GM12878 (cell line): ENCODE results near the gene NKIRAS2. TPM values are rescaled to one million over a fixed set of nuclear protein-coding genes. Genes with fewer than 3 reads are reported as not detected.

Experiments used
- ASH2L ChIP-seq: fragments of 300-600, 200-600 bp; sonication (generic); IDR thresholded peaks from 2 replicates; pipeline ENCODE4 v1.6.1; 2017; ENCODE audit warnings: low read depth, mild to moderate bottlenecking, borderline replicate concordance
- BACH1 ChIP-seq: fragments of 450-650 bp; IDR thresholded peaks from 2 replicates; pipeline ENCODE4 v1.6.1; 2017; ENCODE audit warnings: mild to moderate bottlenecking, borderline replicate concordance
- BHLHE40 ChIP-seq, 2 experiments: fragments of 450-650 bp in 1 of 2; IDR thresholded peaks; 2 replicates each; pipeline ENCODE4 v1.6.1; 2011 to 2017; ENCODE audit warnings: low read depth in 2 of 2, borderline replicate concordance in 1 of 2, improper control_type of control experiment in 1 of 2, low read length in 1 of 2, mild to moderate bottlenecking in 1 of 2
- BMI1 ChIP-seq: fragments of 450-650 bp; IDR thresholded peaks from 2 replicates; pipeline ENCODE4 v1.6.1; 2016; ENCODE audit warnings: mild to moderate bottlenecking, moderate library complexity, borderline replicate concordance
- CBX3 ChIP-seq: fragments of 200-600 bp; sonication (generic); IDR thresholded peaks from 2 replicates; pipeline ENCODE4 v1.6.1; 2016; ENCODE audit warnings: low read depth, borderline replicate concordance
- CEBPB ChIP-seq, 2 experiments: fragments of 150-350 bp in 1 of 2; IDR thresholded peaks; 2 replicates each; pipeline ENCODE4 v1.6.1; 2012 to 2014; ENCODE audit warnings: low read depth in 2 of 2, low read length in 2 of 2, borderline replicate concordance in 1 of 2, inconsistent platforms in 1 of 2
- EED ChIP-seq: sonication (generic); IDR thresholded peaks from 2 replicates; pipeline ENCODE4 v1.6.1; 2016; ENCODE audit warnings: antibody characterized with exemption, low read depth
- EGR1 ChIP-seq, 2 experiments: IDR thresholded peaks; 1 replicate in 1 of 2; 2 replicates in 1 of 2; pipeline ENCODE4 v1.6.1; 2011 to 2012; ENCODE audit warnings: low read depth in 2 of 2, low read length in 2 of 2, borderline replicate concordance in 1 of 2, mild to moderate bottlenecking in 1 of 2, moderate library complexity in 1 of 2
- FOXM1 ChIP-seq: IDR thresholded peaks from 2 replicates; pipeline ENCODE4 v1.6.1; 2012; ENCODE audit warnings: low read depth, mild to moderate bottlenecking, inconsistent platforms, low read length, moderate library complexity
- GABPA ChIP-seq: IDR thresholded peaks from 2 replicates; pipeline ENCODE4 v1.6.1; 2014; ENCODE audit warnings: antibody characterized with exemption, low read depth, mild to moderate bottlenecking, inconsistent platforms
- IKZF1 ChIP-seq: fragments of 450-650 bp; conservative IDR thresholded peaks from 2 replicates; pipeline ENCODE4 v1.6.1; 2017; ENCODE audit warnings: antibody characterized with exemption, mild to moderate bottlenecking
- JUND ChIP-seq: IDR thresholded peaks from 2 replicates; pipeline ENCODE4 v1.6.1; 2012; ENCODE audit warnings: low read depth, mild to moderate bottlenecking, low read length, improper control_type of control experiment, moderate library complexity
- MTA2 ChIP-seq: fragments of 450-650 bp; IDR thresholded peaks from 2 replicates; pipeline ENCODE4 v1.6.1; 2016; ENCODE audit warnings: low read depth, mild to moderate bottlenecking, moderate library complexity
- NR2C1 ChIP-seq: fragments of 450-650 bp; IDR thresholded peaks from 2 replicates; pipeline ENCODE4 v1.6.1; 2017; ENCODE audit warnings: antibody characterized with exemption, mild to moderate bottlenecking, moderate library complexity
- POLR2AphosphoS5 ChIP-seq: IDR thresholded peaks from 2 replicates; pipeline ENCODE4 v1.6.1; 2011; ENCODE audit warnings: mild to moderate bottlenecking, low read length, inconsistent platforms
- RAD21 ChIP-seq: IDR thresholded peaks from 2 replicates; pipeline ENCODE4 v1.6.1; 2011; ENCODE audit warnings: mild to moderate bottlenecking, low read depth, low read length, moderate library complexity; ENCODE audit not compliant: insufficient read depth
- RAD51 ChIP-seq: fragments of 450-650 bp; IDR thresholded peaks from 2 replicates; pipeline ENCODE4 v1.6.1; 2016; ENCODE audit warnings: moderate library complexity, mild to moderate bottlenecking, inconsistent platforms
- RUNX3 ChIP-seq: IDR thresholded peaks from 2 replicates; pipeline ENCODE4 v1.6.1; 2012; ENCODE audit warnings: low read length, inconsistent platforms
- SP1 ChIP-seq: IDR thresholded peaks from one replicate; pipeline ENCODE4 v1.6.1; 2011; ENCODE audit warnings: low read depth, low read length
- SPI1 ChIP-seq: IDR thresholded peaks from 2 replicates; pipeline ENCODE4 v1.6.1; 2011; ENCODE audit warnings: low read depth, mild to moderate bottlenecking, low read length, moderate library complexity, borderline replicate concordance; ENCODE audit not compliant: insufficient read depth
- TARDBP ChIP-seq: IDR thresholded peaks from 2 replicates; pipeline ENCODE4 v1.6.1; 2016; ENCODE audit warnings: borderline replicate concordance
- ZZZ3 ChIP-seq: IDR thresholded peaks from 2 replicates; pipeline ENCODE4 v1.6.1; 2011; ENCODE audit warnings: low read depth; ENCODE audit not compliant: control insufficient read depth, insufficient read length
- polyA plus RNA-seq, 11 experiments: library from polyadenylated mRNA; depleted of rRNA in 4 of 11; unstranded in 6 of 11; stranded (reverse) in 5 of 11; fragments of >200 nt; fragmentation: Nextera tagmentation in 4 of 11; fragmentation: Illumina TruSeq in 1 of 11; extraction: Ambion mirVana in 4 of 11; extraction: Trizol in 1 of 11; gene quantifications; 1 replicate in 1 of 11; 2 replicates in 10 of 11; pipeline versions ENCODE4 v1.2.1 to v1.2.3, GENCODE V29; 2011 to 2016; ENCODE audit warnings: inconsistent platforms in 2 of 11, missing spikeins in 2 of 11, low read depth in 1 of 11
- total RNA-seq, 4 experiments: library from RNA; depleted of rRNA in 3 of 4; stranded (reverse); fragments of >200 nt in 3 of 4; fragmentation: Illumina TruSeq in 1 of 4; extraction: Trizol in 1 of 4; gene quantifications; 2 replicates each; pipeline versions ENCODE4 v1.2.1 to v1.2.3, GENCODE V29; 2013 to 2021
- TF ChIP-seq, protein P1 (sequence below): fragments of 450-650 bp; IDR thresholded peaks from 2 replicates; pipeline ENCODE4 v1.6.1; 2017; ENCODE audit warnings: low read depth, mild to moderate bottlenecking, moderate library complexity
- TF ChIP-seq, protein P2 (sequence below): fragments of 450-650 bp; IDR thresholded peaks from 2 replicates; pipeline ENCODE4 v1.6.1; 2017; ENCODE audit warnings: mild to moderate bottlenecking, moderate library complexity

NKIRAS2 gene
- total and polyA plus RNA-seq, 10 of the 15 experiments (the other 5 are each of a cell fraction or from before 2014, with no cell fraction given), result 6.4 to 49.7 (median 27.2) TPM

- TF ChIP-seq SPI1 (no peak), BACH1 (peak; percentile 60; the same call in 1 of the 2 replicates), RUNX3 (peak; percentile 18; the same call in 1 of the 2 replicates), RAD51 (no peak), GABPA (peak; percentile 93), EGR1 (IDR thresholded peaks at IDR 0.05; ENCODE audit: borderline replicate concordance in 1 of 2, low read depth in 2 of 2, low read length in 2 of 2) (peak in 1 of 2 experiments; percentile 93; a peak in 2 of 3 replicates), CBX3 (no peak), MTA2 (no peak), JUND (no peak), BHLHE40 (IDR thresholded peaks at IDR 0.05; ENCODE audit: borderline replicate concordance in 1 of 2, low read depth in 2 of 2, low read length in 1 of 2) (peak; percentile 61 to 70; a peak in 2 of 4 replicates), ZZZ3 (no peak), FOXM1 (no peak), RAD21 (no peak), SP1 (peak; percentile 28), IKZF1 (peak; percentile 87), BMI1 (no peak), POLR2AphosphoS5 (peak; percentile 77), ASH2L (no peak), CEBPB (IDR thresholded peaks at IDR 0.05; ENCODE audit: borderline replicate concordance in 1 of 2, low read depth in 2 of 2, low read length in 2 of 2) (no peak), NR2C1 (no peak), TARDBP (peak; percentile 34; the same call in 1 of the 2 replicates), EED (0 out of 2 replicates have a peak, but pooled peaks have one; percentile 22)
- TF ChIP-seq, protein P1, sequence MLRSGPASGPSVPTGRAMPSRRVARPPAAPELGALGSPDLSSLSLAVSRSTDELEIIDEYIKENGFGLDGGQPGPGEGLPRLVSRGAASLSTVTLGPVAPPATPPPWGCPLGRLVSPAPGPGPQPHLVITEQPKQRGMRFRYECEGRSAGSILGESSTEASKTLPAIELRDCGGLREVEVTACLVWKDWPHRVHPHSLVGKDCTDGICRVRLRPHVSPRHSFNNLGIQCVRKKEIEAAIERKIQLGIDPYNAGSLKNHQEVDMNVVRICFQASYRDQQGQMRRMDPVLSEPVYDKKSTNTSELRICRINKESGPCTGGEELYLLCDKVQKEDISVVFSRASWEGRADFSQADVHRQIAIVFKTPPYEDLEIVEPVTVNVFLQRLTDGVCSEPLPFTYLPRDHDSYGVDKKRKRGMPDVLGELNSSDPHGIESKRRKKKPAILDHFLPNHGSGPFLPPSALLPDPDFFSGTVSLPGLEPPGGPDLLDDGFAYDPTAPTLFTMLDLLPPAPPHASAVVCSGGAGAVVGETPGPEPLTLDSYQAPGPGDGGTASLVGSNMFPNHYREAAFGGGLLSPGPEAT, result peak; percentile 59; the same call in 1 of the 2 replicates
- TF ChIP-seq, protein P2, sequence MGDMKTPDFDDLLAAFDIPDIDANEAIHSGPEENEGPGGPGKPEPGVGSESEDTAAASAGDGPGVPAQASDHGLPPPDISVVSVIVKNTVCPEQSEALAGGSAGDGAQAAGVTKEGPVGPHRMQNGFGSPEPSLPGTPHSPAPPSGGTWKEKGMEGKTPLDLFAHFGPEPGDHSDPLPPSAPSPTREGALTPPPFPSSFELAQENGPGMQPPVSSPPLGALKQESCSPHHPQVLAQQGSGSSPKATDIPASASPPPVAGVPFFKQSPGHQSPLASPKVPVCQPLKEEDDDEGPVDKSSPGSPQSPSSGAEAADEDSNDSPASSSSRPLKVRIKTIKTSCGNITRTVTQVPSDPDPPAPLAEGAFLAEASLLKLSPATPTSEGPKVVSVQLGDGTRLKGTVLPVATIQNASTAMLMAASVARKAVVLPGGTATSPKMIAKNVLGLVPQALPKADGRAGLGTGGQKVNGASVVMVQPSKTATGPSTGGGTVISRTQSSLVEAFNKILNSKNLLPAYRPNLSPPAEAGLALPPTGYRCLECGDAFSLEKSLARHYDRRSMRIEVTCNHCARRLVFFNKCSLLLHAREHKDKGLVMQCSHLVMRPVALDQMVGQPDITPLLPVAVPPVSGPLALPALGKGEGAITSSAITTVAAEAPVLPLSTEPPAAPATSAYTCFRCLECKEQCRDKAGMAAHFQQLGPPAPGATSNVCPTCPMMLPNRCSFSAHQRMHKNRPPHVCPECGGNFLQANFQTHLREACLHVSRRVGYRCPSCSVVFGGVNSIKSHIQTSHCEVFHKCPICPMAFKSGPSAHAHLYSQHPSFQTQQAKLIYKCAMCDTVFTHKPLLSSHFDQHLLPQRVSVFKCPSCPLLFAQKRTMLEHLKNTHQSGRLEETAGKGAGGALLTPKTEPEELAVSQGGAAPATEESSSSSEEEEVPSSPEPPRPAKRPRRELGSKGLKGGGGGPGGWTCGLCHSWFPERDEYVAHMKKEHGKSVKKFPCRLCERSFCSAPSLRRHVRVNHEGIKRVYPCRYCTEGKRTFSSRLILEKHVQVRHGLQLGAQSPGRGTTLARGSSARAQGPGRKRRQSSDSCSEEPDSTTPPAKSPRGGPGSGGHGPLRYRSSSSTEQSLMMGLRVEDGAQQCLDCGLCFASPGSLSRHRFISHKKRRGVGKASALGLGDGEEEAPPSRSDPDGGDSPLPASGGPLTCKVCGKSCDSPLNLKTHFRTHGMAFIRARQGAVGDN, result no peak
These were observed at the start of gene NKIRAS2 (continued) for GRCh38 chr17:42019509-42020404.
